ENCODE measurements around the gene HPD. TPM values are rescaled to one million over a fixed set of nuclear protein-coding genes. Genes with fewer than 3 reads are reported as not detected.
"Not testable (repeated sequence)": the region's sequence is repeated elsewhere in the genome, so short reads cannot be mapped to it uniquely, and the experiment has no call there.

The HPD gene
- total and polyA plus RNA-seq, 2 of the 4 experiments (the other 2 are of a cell fraction): 0.15 to 0.18 TPM

- H3K4ac ChIP-seq (ENCODE audit: low read depth, low read length); H3K14ac ChIP-seq (replicated peaks; ENCODE audit: low read depth, low read length); dilution Hi-C loops (cut with HindIII; ENCODE audit: low sequenced_read_pairs, unreplicated experiment); H4K91ac ChIP-seq (ENCODE audit: insufficient read depth, low read depth, low read length); H2BK120ac ChIP-seq (ENCODE audit: low read depth, low read length); H3K79me1 ChIP-seq (ENCODE audit: low read depth in 1 of 2, low read length in 2 of 2); H3K23ac ChIP-seq (ENCODE audit: low read depth, low read length); H3K27me3 ChIP-seq (ENCODE audit: control insufficient read depth, insufficient read depth, low read length); H3K56ac ChIP-seq (ENCODE audit: extremely low read depth, insufficient read depth, low read length); ATAC-seq (ENCODE audit: low read depth); H3K9me3 ChIP-seq (ENCODE audit: control insufficient read depth, insufficient read depth, low read length); H2AK5ac ChIP-seq (ENCODE audit: low read depth, low read length); H4K20me1 ChIP-seq (ENCODE audit: insufficient read depth, low read length); H3K4me2 ChIP-seq (ENCODE audit: low read depth, low read length); POLR2A ChIA-PET (ENCODE audit: unreplicated experiment); H2BK15ac ChIP-seq (ENCODE audit: low read depth, low read length); intact Hi-C loops (cut with micrococcal nuclease); H3K36me3 ChIP-seq (ENCODE audit: control insufficient read depth, insufficient read depth, low read length); H4K5ac ChIP-seq (ENCODE audit: low read depth, low read length); BruUV-seq (replicated peaks); H2BK20ac ChIP-seq (ENCODE audit: low read depth, low read length); H3K9ac ChIP-seq (ENCODE audit: low read depth, low read length); H3K27ac ChIP-seq (ENCODE audit: insufficient read depth, low read length); H2BK5ac ChIP-seq (ENCODE audit: low read depth, low read length, poor library complexity, severe bottlenecking); in situ Hi-C loops (cut with MboI; ENCODE audit: low sequenced_read_pairs); H3K18ac ChIP-seq (ENCODE audit: low read depth, low read length); H3K4me3 ChIP-seq (ENCODE audit: insufficient read depth, low read depth, low read length); DNase-seq; CTCF ChIA-PET: not testable (repeated sequence)
- Histone ChIP-seq H3K9me1 (ENCODE audit: insufficient read depth, low read length) (peaks cover 14% of the 10 kb centered on the region), H3K4me1 (ENCODE audit: control insufficient read depth, insufficient read depth, low read length) (peaks cover 19% of the 10 kb centered on the region), H2AFZ (replicated peaks; ENCODE audit: low read length, poor library complexity) (peak overlapping the region; percentile 75), H2AK9ac (replicated peaks; ENCODE audit: low read depth, low read length, poor library complexity) (peak overlapping the region; percentile 82), H4K8ac (ENCODE audit: low read depth in 2 of 2, low read length in 2 of 2) (0 out of 4 replicates have a peak overlapping the region, but pooled peaks of 1 of the 2 experiments have one; percentile 17)
- 100% methylated on average over 1 of the region's 4 CpGs; no CpG with 5 or more reads in 1 of the 2 experiments for WGBS, 2 experiments (ENCODE audit: extremely low coverage in 2 of 2, insufficient read length in 1 of 2)
Observed at GRCh38 chr12:121860699-121861098, 2.0 kb upstream of the HPD start.
